GM10248 (cell line): ENCODE data around the gene CRYBA1.
"Not testable (repeated sequence)": the region's sequence is repeated elsewhere in the genome, so short reads cannot be mapped to it uniquely, and the experiment has no call there.

Experiments
- CTCF ChIA-PET: fragments of 300-600 bp; sonication (Branson Sonifier 250); formaldehyde crosslinking; extraction: SDS; loops from one replicate; lab custom pipeline; 2021; ENCODE audit warnings: antibody characterized with exemption; lab: Yijun Ruan, JAX
- POLR2A ChIA-PET: fragments of 350-650 bp; sonication (Branson Sonifier 250); formaldehyde crosslinking; extraction: SDS; loops from one replicate; lab custom pipeline; 2020; ENCODE audit warnings: antibody characterized with exemption; lab: Yijun Ruan, JAX
- DNase-seq: peaks from one replicate; pipeline ENCODE4 v3.0.0; 2012; ENCODE audit errors: extremely low spot score
- TF ChIP-seq, protein P1 (sequence below): IDR thresholded peaks from 2 replicates; pipeline ENCODE4 v1.5.1; 2012; ENCODE audit warnings: mild to moderate bottlenecking, low read depth; ENCODE audit errors: extremely low read depth, missing control alignments, control extremely low read depth

Gene CRYBA1

DNA sequence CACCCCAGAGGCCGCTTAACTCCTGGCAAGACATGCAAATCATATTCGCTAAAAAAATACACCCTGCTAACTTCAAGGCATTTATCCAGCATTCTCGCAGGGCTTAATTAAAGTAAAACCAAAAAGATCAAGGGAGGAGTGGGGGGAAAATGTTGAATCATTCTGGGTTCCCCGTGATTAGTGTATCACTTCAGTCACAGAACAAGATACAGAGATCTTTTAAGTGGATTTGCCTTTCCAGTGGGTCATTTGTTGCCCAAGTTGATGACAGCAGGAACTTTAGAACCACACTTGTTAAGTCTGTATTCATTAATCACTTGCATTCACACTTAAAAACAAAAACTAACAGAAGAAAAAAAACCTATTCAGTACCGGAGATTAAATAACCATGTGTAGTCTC is 17.3 kb downstream of the CRYBA1 start:
- CTCF ChIA-PET = interaction anchor here (1.2 kb wide), 1 partner anchor 19 kb away, joined by 3 read pairs; no protein-coding TSS in a partner anchor
- no peak for DNase-seq
- TF ChIP-seq, protein P1, sequence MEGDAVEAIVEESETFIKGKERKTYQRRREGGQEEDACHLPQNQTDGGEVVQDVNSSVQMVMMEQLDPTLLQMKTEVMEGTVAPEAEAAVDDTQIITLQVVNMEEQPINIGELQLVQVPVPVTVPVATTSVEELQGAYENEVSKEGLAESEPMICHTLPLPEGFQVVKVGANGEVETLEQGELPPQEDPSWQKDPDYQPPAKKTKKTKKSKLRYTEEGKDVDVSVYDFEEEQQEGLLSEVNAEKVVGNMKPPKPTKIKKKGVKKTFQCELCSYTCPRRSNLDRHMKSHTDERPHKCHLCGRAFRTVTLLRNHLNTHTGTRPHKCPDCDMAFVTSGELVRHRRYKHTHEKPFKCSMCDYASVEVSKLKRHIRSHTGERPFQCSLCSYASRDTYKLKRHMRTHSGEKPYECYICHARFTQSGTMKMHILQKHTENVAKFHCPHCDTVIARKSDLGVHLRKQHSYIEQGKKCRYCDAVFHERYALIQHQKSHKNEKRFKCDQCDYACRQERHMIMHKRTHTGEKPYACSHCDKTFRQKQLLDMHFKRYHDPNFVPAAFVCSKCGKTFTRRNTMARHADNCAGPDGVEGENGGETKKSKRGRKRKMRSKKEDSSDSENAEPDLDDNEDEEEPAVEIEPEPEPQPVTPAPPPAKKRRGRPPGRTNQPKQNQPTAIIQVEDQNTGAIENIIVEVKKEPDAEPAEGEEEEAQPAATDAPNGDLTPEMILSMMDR = no peak
- POLR2A ChIA-PET = no interaction called here

DNA sequence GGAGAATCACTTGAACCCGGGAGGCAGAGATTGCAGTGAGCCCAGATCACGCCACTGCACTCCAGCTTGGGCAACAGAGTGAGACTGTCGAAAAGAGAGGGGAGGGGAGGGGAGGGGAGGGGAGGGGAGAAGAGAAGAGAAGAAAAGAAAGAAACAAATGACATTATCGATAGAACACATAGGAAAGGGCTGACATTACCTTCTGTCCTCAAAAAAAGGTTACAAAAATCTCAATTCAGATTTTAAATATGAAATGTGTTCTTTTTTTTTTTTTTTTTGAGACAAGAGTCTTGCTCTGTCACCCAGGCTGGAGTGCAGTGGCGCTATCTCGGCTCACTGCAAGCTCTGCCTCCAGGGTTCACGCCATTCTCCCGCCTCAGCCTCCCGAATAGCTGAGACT is 25.3 kb downstream of the CRYBA1 start:
- ChIA-PET CTCF (interaction anchor here (1.2 to 1.7 kb wide), 2 partner anchors 79 to 123 kb away, joined by 3 to 4 read pairs; no protein-coding TSS in a partner anchor), POLR2A (interaction anchor here (0.6 kb wide), 1 partner anchor 128 kb away, joined by 7 read pairs; no protein-coding TSS in a partner anchor)
- DNase-seq = not testable (repeated sequence)

DNA sequence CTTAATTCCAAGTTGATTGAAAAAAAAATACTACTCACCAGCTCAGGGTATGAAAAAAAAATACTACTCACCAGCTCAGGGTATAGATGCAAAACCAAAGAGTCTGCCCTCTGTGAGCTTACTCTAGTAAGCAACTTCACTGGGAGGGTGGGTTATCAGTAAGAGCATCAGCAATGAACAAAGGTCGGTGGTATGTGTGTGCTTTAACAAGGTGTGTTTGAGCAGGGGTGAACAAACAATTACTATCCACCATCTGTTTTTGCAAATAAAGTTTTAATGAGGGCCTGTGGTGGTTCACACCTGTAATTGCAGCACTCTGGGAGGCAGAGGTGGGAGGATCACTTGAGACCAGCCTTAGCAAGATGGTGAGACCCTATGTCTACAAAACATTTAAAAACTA is 27.3 kb downstream of the CRYBA1 start:
- POLR2A ChIA-PET = no interaction called here
- DNase-seq = no peak
- TF ChIP-seq, protein P1 = no peak
- CTCF ChIA-PET = interaction anchor here (0.8 to 1.7 kb wide), 4 partner anchors 18 to 125 kb away, joined by 3 to 4 read pairs (median 3); partner anchors contain the start of gene MYO18A

DNA sequence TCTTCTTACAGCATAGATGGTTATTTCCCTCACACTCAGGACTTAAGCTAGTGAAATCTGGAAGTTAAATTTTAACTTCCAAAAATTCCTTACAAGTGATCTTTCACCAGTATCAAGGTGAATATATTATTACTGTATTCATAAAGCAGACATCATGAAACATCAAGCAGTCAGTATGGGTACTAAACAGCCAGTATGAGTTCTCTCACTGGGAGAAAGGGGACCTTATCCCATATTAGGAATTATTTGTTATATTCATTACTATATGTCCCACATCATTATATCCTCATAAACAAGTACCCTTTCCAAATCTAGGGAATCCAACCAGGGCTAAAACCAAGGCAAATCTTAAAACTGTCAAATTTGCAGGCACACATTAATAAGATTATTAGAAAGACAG is 32.0 kb downstream of the CRYBA1 start:
- ChIA-PET CTCF (interaction anchor here (0.9 to 2.1 kb wide), 3 partner anchors 13 to 130 kb away, joined by 3 to 13 read pairs (median 3); no protein-coding TSS in a partner anchor), POLR2A (no interaction called here)
- no peak for DNase-seq
- TF ChIP-seq, protein P1 = no peak

DNA sequence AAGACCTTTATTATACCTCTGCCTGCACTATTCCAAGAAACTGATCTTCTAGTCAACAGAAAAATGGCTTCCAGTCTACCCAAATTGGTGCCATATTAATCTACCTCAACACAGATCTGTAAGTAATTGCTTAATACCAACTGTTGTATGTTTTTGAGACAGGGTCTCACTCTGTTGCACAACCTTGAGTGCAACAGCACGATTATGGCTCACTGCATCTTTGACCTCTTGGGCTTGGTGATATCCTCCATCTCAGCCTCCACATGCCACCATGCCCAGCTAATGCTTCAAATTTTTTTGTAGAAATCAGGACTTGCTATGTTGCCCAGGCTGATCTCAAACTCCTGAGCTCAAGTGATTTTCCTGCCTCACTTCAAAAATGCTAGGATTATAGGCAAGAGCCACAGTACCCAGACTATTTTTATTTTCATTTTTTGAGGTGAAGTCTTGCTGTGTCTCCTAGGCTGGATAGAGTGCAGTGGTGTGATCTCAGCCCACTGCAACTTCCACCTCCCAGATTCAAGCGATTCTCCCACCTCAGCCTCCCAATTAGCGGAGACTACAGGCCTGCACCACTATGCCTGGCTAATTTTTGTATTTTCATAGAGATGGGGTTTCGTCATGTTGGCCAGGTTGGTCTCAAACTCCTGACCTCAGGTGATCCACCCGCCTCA is 32.9 kb downstream of the CRYBA1 start:
- CTCF ChIA-PET = interaction anchor here (0.9 to 2.4 kb wide), 5 partner anchors 11 to 131 kb away, joined by 3 to 13 read pairs (median 4); no protein-coding TSS in a partner anchor
- TF ChIP-seq, protein P1 = no peak
- POLR2A ChIA-PET = no interaction called here
- no peak for DNase-seq

DNA sequence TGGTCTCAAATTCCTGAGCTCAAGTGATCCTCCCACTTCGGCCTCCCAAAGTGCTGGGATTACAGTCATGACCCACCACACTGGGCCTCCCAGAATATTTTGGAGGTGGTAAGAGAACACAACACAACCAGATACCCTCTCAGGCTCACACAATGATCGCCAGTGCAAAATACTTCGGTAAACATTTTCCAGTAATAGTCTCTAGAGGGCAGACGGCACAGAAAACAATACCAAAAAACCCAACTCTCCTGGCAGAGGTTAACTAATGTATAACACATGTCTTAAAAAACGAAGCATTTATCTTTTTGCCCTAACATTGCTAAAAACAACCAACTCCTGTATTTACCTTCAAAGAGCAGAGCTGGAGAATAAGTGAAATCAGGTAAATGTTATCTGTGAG is 36.8 kb downstream of the CRYBA1 start:
- POLR2A ChIA-PET = interaction anchor here (0.5 to 1.0 kb wide), 2 partner anchors 103 to 135 kb away, joined by 3 to 4 read pairs; partner anchors contain the start of gene MYO18A
- no peak for DNase-seq
- CTCF ChIA-PET = interaction anchor here (0.9 to 3.2 kb wide), 3 partner anchors 9 to 135 kb away, joined by 3 to 11 read pairs (median 5); no protein-coding TSS in a partner anchor
- TF ChIP-seq, protein P1 = no peak

DNA sequence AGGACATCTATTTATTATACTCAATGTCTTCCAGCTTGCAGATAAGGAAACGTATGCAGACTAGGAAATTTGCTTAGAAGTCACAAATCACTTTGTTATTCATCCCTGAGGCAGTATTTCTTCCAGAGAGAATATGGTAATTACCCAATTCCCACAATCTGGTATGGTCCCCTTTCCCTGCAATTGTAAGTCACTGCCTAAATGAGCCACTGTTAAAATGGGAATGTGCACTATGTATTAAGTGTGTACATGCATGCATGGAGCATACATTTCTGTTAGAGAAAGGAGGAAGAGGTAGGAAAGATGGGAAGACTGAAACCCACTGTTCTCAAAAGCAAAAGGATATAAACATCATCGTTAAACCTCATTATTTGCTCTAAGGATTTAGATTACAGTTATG is 37.3 kb downstream of the CRYBA1 start:
- no peak for DNase-seq
- TF ChIP-seq, protein P1 = no peak
- CTCF ChIA-PET = interaction anchor here (1.6 to 3.2 kb wide), 2 partner anchors 8 to 135 kb away, joined by 5 to 11 read pairs; no protein-coding TSS in a partner anchor
- POLR2A ChIA-PET = interaction anchor here (1.0 kb wide), 1 partner anchor 135 kb away, joined by 3 read pairs; no protein-coding TSS in a partner anchor
